ENCODE data around the gene MNAT1. TPM values are rescaled to one million over a fixed set of nuclear protein-coding genes. Genes with fewer than 3 reads are reported as not detected.

MNAT1 gene
- total and polyA plus RNA-seq, 9 donors, result 43.7 to 102 (median 49.4) TPM

GRCh38 chr14:60998617-60999016 is 264.1 kb downstream of the MNAT1 start:
- no peaks in the 10 kb centered on the region for H3K4me1 ChIP-seq (ENCODE audit: control insufficient read depth, insufficient read depth, low read length)
- H3K27me3 ChIP-seq (ENCODE audit: control insufficient read depth, insufficient read depth, low read length), result no peaks in the 10 kb centered on the region
- H3K36me3 ChIP-seq (ENCODE audit: control insufficient read depth, insufficient read depth, low read length), result peaks cover 8% of the 10 kb centered on the region
- peaks cover 2% of the 10 kb centered on the region for H3K9me3 ChIP-seq (replicated peaks; ENCODE audit: control insufficient read depth, low read depth, low read length)
- WGBS (ENCODE audit: insufficient coverage), result 95% methylated on average over 6 of the region's 9 CpGs
- DNase-seq, result no peak
- H3K4me3 ChIP-seq (ENCODE audit: low read length), result no peak overlapping the region
- H3K27ac ChIP-seq (ENCODE audit: low read length), result no peak overlapping the region

DNA sequence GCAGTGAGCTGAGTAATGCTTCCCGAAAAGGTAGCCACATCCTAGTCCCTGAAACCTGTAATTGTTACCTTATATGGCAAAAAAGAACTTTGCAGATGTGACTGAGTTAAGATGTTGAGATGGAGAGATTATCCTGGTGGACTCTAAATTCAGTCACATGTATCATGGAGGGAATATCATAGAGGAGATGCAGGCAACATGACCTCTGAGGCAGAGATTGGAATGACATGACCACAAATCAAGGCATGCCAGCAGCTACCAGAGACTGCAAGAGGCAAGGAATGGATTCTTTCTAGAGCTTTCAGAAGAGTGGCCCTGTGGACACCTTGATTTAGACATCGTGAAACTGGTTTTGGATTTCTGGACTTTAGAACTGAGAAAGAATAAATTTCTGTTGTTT is 265.0 kb downstream of the MNAT1 start:
- WGBS (ENCODE audit: insufficient coverage), result no CpG with 5 or more reads among the region's 2 CpGs
- no peak for DNase-seq
- no peak overlapping the region for H3K4me3 ChIP-seq (ENCODE audit: low read length)
- H3K36me3 ChIP-seq (ENCODE audit: control insufficient read depth, insufficient read depth, low read length), result peaks cover 8% of the 10 kb centered on the region
- no peaks in the 10 kb centered on the region for H3K4me1 ChIP-seq (ENCODE audit: control insufficient read depth, insufficient read depth, low read length)
- no peak overlapping the region for H3K27ac ChIP-seq (ENCODE audit: low read length)
- peaks cover 2% of the 10 kb centered on the region for H3K9me3 ChIP-seq (replicated peaks; ENCODE audit: control insufficient read depth, low read depth, low read length)
- H3K27me3 ChIP-seq (ENCODE audit: control insufficient read depth, insufficient read depth, low read length), result no peaks in the 10 kb centered on the region

GRCh38 chr14:61003571-61003970 is 269.0 kb downstream of the MNAT1 start:
- Histone ChIP-seq H3K9me3 (replicated peaks; ENCODE audit: control insufficient read depth, low read depth, low read length) (peaks cover under 1% of the 10 kb centered on the region), H3K36me3 (ENCODE audit: control insufficient read depth, insufficient read depth, low read length) (peaks cover 2% of the 10 kb centered on the region), H3K27me3 (ENCODE audit: control insufficient read depth, insufficient read depth, low read length) (no peaks in the 10 kb centered on the region), H3K4me3 (ENCODE audit: low read length) (no peak overlapping the region), H3K27ac (ENCODE audit: low read length) (no peak overlapping the region), H3K4me1 (ENCODE audit: control insufficient read depth, insufficient read depth, low read length) (no peaks in the 10 kb centered on the region)
- no peak for DNase-seq
- no CpG with 5 or more reads among the region's 1 CpG for WGBS (ENCODE audit: insufficient coverage)

- H3K9me3 ChIP-seq (replicated peaks; ENCODE audit: control insufficient read depth, low read depth, low read length), result peaks cover 2% of the 10 kb centered on the region
- H3K4me3 ChIP-seq (ENCODE audit: low read length), result no peak overlapping the region
- no peak for DNase-seq
- H3K27me3 ChIP-seq (ENCODE audit: control insufficient read depth, insufficient read depth, low read length), result no peaks in the 10 kb centered on the region
- H3K36me3 ChIP-seq (ENCODE audit: control insufficient read depth, insufficient read depth, low read length), result no peaks in the 10 kb centered on the region
- no peaks in the 10 kb centered on the region for H3K4me1 ChIP-seq (ENCODE audit: control insufficient read depth, insufficient read depth, low read length)
- no CpG with 5 or more reads among the region's 1 CpG for WGBS (ENCODE audit: insufficient coverage)
- no peak overlapping the region for H3K27ac ChIP-seq (ENCODE audit: low read length)
Measured at GRCh38 chr14:61019537-61019936, 285.0 kb downstream of the MNAT1 start.

Other genes with a start within 250 kb of the MNAT1 start
- 2.3 TPM for gene C14orf39, start 248.7 kb upstream of the MNAT1 start, total RNA-seq
- gene C14orf39, start 248.7 kb upstream of the MNAT1 start, polyA plus RNA-seq (ENCODE audit: insufficient read depth in 1 of 8, insufficient read length in 8 of 8, low replicate concordance in 1 of 8), result 1 to 10 TPM in 7 of 8 donors, under 1 TPM in 1; 0.70 to 2.7 (median 2.0) TPM
- not detected for gene SIX6, start 225.6 kb upstream of the MNAT1 start, total RNA-seq
- gene SIX6, start 225.6 kb upstream of the MNAT1 start, polyA plus RNA-seq (ENCODE audit: insufficient read depth in 1 of 8, insufficient read length in 8 of 8, low replicate concordance in 1 of 8), result under 1 TPM in 6 of 8 donors, not detected in 2; 0.04 to 0.12 (median 0.06) TPM
- 46.2 TPM for gene SIX1, start 85.3 kb upstream of the MNAT1 start, total RNA-seq
- 10 to 100 TPM; 50.2 to 86.3 (median 72.4) TPM for gene SIX1, start 85.3 kb upstream of the MNAT1 start, polyA plus RNA-seq (ENCODE audit: insufficient read depth in 1 of 8, insufficient read length in 8 of 8, low replicate concordance in 1 of 8)
- 24.6 TPM for gene SIX4, start 10.4 kb upstream of the MNAT1 start, total RNA-seq
- 10 to 100 TPM; 15.0 to 24.6 (median 19.2) TPM for gene SIX4, start 10.4 kb upstream of the MNAT1 start, polyA plus RNA-seq (ENCODE audit: insufficient read depth in 1 of 8, insufficient read length in 8 of 8, low replicate concordance in 1 of 8)
- 23.3 TPM for gene TRMT5, start 246.3 kb downstream of the MNAT1 start, total RNA-seq
- 10 to 100 TPM; 14.5 to 21.5 (median 18.7) TPM for gene TRMT5, start 246.3 kb downstream of the MNAT1 start, polyA plus RNA-seq (ENCODE audit: insufficient read depth in 1 of 8, insufficient read length in 8 of 8, low replicate concordance in 1 of 8)
- gene SLC38A6, start 246.5 kb downstream of the MNAT1 start, total RNA-seq, result 20.0 TPM
- 10 to 100 TPM; 10.1 to 19.2 (median 12.6) TPM for gene SLC38A6, start 246.5 kb downstream of the MNAT1 start, polyA plus RNA-seq (ENCODE audit: insufficient read depth in 1 of 8, insufficient read length in 8 of 8, low replicate concordance in 1 of 8)

Data from muscle of leg (tissue), 11 donors.